Measurements from ENCODE around the gene UBE2K.
"Not testable (repeated sequence)": the region's sequence is repeated elsewhere in the genome, so short reads cannot be mapped to it uniquely, and the experiment has no call there.

Gene UBE2K, protein sequence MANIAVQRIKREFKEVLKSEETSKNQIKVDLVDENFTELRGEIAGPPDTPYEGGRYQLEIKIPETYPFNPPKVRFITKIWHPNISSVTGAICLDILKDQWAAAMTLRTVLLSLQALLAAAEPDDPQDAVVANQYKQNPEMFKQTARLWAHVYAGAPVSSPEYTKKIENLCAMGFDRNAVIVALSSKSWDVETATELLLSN

DNA sequence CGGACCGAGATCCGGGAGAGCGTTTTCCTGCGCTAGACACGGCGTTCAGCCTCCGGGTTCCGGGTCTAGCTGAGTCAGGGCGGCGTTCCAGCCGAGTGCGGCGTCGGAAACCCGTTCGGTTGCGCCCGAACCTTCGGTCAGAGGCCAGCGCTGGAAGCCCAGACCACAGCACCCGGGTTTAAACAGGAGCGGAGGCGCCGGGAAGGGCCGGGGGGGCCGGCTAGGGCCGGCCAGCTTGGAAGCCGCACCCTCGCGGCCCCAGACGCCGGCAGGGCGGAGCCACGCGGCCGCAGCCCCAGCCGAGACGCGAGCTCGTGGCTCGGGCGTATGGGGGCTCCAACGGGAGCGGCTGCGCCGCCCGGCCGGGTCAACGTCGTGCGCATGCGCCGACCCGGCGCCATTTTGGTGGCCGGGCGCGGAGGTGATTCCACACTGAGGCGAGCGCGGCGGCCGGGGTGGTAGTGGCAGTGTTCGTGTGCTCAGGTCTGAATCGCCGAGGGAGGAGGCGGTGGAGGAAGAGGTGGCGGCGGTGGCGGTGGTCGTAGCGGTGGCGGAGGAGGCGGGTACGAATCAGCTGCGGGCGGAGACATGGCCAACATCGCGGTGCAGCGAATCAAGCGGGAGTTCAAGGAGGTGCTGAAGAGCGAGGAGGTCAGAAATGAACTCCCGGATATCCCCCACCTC is at the start of gene UBE2K:
Gene UBE2K (plus strand): TSS at position 397 of the 684 bp plus-strand sequence. CDS start 192 bp downstream, at position 589.
- DNase-seq (ENCODE audit: low read depth in 2 of 2): peak; percentile 75 to 78

DNA sequence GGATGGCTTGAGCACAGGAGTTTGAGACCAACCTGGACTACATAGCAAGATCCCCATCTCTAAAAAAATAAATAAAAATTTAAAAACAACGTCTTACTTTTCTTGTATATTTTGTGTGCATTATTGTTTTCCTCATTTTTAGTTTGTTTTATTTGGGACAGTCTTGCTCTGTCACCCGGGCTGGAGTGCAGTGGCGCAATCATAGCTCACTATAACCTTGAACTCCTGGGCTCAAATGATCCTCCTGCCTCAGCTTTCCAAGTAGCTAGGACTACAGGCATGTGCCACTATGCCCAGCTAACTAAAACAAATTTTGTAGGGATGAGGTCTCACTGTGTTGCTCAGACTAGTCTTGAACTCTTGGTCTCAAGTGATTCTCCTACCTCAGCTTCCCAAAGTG is 49.7 kb upstream of the UBE2K start:
- no peak for DNase-seq (ENCODE audit: low read depth in 2 of 2)

DNA sequence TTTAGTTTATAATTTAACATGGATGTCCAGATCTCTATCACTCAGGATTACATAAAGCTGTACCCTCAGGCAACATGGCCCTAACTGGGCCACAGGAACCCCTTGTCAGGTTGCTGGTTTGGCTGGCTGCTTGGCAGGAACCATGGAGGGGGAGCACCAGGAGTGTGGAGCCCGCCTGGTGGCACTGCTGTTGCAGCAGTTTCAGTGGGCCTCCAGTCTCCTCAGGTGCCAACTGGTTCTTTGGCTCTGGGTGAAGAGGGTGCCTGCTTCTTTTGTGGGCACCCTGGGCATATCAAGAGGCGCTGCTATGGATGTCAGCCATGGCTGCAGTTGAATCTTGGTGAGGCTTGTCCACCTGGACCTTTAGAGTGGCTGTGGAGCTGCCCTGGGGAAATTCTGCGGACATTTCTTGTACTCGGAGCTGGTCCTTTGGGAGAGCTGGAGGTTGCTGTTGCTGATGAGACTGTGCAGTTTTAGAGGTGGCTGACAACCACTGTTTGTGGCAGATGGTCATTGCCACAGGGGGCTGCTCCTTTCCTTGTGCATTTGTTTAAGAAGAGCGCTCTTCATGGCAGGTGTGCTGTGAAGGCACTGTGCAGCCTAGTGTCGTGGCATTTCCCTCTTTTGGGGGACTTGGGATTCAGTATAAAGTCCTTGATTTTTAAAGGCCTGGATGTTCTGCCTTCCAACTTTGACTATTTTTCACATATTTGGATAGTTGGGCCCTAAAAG is 48.9 kb upstream of the UBE2K start:
- no peak for DNase-seq (ENCODE audit: low read depth in 2 of 2)

DNA sequence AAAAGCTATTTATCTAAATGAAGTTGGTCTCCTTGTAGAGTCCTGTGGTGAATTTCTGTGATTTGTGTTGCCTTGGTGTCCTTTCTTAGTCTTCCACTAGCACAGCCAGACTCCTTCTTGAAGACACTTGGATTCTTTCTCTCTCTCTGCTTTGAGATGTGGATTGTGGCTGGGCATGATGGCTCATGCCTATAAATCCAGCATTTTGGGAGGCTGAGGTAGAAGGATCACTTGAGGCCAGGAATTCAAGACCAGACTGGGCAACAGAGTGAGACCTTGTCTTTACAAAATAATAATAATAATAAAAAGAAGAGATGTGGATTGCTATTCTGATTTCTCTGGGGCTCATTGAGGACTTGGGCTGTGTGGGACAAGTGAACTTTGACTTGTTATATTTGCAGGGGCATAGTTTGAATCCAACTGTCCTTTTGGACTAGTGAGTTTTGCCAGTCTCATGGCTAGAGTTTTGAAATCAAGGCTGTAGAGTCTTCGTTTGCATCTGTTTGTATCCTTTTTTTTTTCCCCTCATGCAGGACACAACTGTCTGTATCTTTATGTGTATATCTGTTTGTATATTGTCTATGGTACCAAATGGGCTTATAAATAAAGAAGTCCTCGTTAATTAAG is 48.2 kb upstream of the UBE2K start:
- DNase-seq (ENCODE audit: low read depth in 2 of 2): no peak

DNA sequence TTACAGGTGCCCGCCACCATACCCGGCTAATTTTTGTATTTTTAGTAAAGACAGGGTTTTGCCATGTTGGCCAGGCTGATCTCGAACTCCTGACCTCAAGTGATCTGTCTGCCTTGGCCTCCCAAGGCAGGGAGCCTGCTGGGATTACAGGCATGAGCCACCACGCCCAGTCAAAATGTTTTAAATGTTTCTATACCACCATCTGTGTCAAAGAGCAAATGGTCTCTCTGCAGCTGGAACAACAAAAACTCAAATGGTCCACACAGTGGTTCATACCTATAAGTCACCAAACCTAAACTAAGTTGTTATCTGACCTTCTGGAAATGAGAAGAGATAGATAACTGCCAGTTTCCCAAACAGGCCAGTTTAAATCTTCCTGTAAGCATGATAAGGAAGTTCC is 46.4 kb upstream of the UBE2K start:
- DNase-seq (ENCODE audit: low read depth in 2 of 2): not testable (repeated sequence)

DNA sequence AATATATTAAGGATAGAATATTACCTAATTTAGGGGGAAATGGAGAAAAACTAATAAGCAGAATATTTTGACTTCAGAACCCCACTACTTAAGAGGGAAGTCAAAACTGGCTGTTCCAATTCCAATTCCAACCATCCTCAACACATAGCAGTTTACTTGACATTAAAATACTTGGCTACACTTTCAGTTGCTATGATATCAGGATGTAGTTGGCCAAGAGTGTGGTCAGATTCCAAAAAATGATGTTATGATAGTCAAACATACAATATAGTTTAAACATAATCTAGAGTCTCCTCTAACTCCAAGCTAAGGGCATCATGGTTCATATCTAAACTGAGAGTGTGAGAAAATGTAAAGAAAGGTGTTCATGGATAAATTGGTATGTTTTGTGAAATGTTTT is 42.7 kb upstream of the UBE2K start:
- no peak for DNase-seq (ENCODE audit: low read depth in 2 of 2)

DNA sequence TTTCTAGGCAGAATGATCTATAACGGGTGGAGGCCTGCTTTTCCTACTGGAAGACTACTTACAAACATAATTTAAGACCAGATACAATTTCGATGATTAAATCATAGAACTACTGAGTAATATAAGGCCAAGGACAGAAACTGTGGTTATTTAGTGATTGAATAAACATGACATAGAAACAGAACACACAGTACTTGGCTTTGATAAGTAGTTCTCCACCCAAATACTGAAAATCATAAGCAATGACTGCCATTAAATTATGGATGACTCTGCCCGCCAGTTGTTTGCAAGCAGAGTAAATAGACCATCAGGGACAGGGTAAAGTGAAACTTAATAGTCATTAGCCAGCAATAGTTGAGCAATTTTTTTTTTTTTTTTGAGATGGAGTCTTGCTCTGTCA is 42.1 kb upstream of the UBE2K start:
- no peak for DNase-seq (ENCODE audit: low read depth in 2 of 2)

DNA sequence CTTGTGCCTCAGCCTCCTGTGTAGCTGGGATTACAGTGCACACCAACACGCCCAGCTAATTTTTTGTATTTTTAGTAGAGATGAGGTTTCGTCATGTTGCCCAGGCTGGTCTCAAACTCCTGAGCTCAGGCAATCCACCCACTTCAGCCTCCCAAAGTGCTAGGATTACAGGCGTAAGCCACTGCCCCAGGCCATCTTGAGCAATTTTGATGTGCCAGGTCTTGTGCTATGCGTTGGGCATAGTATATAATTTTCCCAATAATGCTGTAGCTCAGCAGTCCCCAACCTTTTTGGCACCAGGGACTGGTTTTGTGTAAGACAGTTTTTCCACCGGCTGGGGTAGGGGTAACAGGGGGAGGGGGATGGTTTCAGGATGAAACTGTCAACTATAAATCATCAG is 41.3 kb upstream of the UBE2K start:
- DNase-seq (ENCODE audit: low read depth in 2 of 2): not testable (repeated sequence)

DNA sequence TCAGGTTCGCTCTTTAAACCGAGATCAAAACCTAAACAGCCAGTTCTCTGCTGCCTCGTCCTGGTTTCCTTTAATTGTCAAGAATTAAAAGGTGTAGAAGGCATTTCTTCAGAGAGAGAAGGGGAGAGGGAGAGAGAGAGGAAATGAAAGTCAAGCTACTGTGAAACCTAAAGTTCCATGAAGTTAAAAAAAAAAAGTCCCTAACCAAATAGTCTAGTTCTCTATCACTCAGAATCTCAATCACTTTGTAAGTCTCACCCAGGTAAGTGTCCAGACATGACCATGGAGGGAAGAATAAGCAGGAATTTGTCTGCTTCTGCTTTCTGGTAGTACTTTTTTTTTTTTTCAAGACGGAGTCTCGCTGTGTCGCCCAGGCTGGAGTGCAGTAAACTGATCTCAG is 40.5 kb upstream of the UBE2K start:
- DNase-seq (ENCODE audit: low read depth in 2 of 2): no peak

DNA sequence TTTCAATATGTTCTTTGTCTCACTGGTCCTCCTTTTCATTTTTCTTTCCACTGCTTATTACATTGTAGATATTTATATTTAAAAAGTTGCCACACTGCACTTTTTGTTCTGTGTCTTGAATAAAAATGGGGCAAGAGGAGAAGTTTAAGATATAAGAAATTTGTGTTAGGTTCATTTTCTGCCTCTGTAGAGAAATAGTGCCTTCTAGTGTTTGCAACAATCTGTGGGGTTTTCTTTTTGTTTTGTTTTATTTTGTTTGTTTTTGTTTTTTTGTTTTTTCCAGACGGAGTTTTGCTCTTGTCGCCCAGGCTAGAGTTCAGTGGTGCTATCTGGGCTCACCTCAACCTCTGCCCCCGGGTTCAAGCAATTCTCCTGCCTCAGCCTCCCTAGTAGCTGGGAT is 39.2 kb upstream of the UBE2K start:
- DNase-seq (ENCODE audit: low read depth in 2 of 2): no peak

DNA sequence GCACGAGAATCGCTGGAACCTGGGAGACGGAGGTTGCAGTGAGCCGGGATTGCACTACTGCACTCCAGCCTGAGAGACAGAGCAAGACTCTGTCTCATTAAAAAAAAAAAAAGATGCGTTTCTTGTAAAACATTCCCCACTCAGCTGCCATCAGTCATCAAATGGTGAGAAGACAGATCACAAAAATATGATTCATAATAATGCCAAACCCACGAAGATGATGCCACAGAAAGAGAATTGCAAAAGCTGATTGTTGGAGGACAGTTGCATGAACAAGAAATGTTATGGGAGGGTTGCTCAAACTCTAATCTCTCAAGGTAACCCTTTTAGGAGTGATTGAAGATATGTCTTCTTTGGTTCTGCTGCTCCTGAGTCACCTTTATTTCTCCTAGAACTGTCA is 37.9 kb upstream of the UBE2K start:
- no peak for DNase-seq (ENCODE audit: low read depth in 2 of 2)

DNA sequence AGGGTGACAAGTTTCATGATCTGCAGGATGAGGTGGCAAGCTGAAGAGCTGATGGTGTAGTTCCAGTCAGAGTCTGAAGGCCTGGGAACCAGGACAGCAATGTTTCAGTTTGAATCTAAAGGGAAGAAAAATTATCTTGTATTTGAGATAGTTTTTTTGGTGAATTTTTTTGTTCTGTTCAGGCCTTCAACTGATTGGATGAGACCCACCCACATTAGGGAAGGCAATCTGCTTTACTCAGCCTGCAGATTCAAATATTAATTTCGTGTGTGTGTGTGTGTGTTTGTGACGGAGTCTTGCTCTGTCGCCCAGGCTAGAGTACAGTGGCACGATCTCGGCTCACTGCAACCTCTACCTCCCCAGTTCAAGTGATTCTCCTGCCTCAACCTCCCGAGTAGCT is 37.2 kb upstream of the UBE2K start:
- DNase-seq (ENCODE audit: low read depth in 2 of 2): no peak

DNA sequence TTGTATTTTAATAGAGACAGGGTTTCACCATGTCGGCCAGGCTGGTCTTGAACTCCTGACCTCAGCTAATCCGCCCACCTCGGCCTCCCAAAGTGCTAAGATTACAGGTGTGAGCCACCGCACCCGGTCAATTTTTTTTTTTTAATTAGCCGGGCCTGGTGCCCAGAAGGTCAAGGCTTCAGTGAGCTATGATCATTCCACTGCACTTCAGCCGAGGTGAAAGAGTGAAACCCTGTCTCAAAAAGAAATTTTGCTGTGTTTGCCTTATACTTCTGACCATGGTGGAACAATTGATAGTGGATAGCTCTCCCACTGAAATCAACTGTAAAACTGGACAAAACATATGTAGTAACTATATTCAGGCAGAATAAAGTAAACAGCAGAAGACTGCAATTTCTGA is 35.3 kb upstream of the UBE2K start:
- no peak for DNase-seq (ENCODE audit: low read depth in 2 of 2)

DNA sequence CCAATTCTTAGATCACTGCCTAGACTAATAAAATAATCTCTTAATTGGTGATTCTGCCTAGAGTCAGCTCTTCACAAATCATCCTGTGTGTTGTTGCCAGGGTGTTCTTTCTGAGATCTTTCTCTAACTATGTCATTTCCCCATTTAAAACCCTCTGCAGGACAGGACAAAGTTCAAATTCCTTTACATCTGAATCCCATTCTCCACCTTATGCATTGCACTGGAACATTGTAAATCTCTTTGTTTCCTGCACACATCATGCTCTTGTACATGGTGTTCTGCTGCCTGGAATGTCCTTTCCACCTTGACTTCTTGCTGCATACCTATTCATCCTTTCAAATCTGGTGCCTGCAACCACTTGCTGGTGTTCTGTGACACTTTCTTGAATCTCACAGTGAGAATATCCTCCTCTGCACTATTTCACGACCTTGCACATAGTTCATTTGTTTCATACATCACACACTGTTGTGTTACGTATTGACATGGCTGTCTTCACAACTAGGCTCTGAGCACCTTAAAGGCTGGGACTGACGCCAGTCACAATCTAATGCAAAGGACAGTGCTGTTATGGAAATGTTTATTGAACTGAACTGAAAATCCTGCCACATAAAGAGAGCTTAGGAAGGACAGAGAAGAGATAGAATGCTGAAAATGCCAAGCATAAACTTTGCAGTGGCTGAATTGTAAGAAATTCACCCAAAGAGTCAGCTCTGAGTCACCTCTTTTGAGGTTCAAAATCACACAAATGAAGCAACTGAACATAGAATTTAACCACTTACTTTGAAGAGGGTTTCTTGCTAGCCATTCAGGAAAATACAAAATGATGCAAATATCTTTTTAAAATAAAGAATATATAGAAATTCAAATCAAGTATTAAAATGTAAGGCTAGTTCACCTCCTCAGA is 32.9 kb upstream of the UBE2K start:
- DNase-seq (ENCODE audit: low read depth in 2 of 2): no peak

DNA sequence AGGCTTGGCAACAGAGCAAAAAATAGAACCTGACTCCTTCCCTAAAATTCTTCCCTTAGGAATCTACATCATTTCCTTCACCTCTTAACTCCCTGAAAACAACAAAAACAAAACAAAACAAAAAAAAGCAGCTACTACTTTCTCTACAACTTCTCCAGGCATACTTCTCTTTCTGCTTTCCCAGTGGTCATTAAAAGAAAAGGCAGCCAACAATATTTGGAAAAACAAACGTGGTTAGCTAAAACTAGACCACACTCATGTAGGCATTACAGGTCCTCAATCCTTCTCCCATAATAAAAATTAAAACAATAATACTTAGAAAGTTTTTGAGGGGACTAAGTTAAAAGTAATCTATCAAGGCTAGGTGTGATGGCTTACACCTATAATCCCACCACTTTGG is 30.2 kb upstream of the UBE2K start:
- no peak for DNase-seq (ENCODE audit: low read depth in 2 of 2)

DNA sequence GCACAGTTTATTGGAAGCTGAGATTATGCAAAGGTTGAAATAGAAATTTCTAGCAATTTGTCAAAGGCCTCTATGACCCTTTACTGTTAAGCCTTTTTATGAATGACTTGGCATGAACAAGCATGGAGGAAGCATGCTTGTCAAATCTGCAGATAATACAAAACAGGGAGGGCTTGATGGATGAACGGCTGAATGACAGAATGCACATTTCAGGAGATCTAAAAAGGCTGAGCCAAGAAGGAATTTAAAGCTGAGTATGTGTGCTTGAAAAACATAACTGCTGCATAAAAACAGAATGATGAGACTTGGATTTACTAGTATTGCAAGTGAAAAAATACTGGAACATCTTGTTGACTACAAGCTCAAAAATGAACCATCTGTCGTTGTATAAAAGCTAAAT is 29.0 kb upstream of the UBE2K start:
- DNase-seq (ENCODE audit: low read depth in 2 of 2): no peak

DNA sequence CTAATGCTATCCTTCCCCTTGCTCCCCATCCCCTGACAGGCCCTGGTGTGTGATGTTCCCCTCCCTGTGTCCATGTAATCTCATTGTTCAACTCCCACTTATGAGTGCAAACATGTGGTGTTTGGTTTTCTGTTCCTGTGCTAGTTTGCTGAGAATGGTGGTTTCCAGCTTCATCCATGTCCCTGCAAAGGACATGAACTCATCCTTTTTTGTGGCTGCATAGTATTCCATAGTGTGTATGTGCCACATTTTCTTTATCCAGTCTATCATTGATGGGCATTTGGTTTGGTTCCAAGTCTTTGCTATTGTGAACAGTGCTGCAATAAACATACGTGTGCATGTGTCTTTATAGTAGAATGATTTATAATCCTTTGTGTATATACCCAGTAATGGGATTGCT is 27.6 kb upstream of the UBE2K start:
- DNase-seq (ENCODE audit: low read depth in 2 of 2): not testable (repeated sequence)

DNA sequence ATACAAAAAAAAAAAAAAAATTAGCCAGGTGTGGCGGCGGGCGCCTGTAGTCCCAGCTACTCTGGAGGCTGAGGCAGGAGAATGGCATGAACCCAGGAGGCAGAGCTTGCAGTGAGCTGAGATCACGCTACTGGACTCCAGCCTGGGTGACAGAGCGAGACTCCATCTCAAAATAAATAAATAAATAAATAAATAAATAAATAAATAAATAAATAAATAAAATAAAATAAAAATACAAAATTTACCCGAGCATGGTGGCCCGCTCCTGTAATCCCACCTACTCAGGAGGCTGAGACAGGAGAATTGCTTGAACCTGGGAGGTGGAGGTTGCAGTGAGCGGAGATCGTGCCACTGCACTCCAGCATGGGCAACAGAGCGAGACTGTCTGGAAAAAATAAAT is 22.3 kb upstream of the UBE2K start:
- not testable (repeated sequence) for DNase-seq (ENCODE audit: low read depth in 2 of 2)

DNA sequence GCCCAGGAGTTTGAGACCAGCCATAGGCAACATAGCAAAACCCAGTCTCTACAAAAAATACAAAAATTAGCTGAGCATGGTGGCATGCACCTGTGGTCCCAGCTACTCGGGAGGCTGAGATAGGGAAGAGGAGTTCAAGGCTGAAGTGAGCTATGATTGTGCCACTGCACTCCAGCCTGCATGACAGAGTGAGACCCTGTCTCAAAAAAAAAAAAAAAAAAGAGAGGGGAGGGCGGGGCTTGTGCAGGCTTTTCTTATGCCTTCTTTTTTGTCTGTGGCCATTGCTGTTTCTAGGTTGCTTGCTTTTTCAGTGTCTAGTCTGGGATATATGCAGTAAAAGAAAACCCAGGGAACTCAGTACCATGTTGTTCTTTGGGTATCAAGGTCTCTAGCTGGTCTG is 16.9 kb upstream of the UBE2K start:
- DNase-seq (ENCODE audit: low read depth in 2 of 2): not testable (repeated sequence)

DNA sequence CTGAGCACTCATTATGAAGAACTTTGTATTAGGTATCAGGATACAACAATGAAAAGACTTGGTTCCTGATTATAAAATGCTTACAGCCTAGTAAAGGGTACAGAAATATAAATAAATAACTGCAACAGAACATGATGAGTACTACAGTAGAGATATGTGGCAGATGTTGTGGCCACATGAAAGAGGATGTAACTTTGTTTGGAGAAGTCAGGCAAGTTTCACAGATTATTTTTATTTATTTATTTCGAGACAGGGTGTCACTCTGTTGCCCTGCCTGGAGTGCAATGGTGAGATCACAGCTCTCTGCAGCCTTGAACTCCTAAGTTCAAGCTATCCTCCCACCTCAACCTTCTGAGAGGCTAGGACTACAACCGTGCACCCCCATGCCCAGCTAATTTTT is 15.8 kb upstream of the UBE2K start:
- DNase-seq (ENCODE audit: low read depth in 2 of 2): no peak

DNA sequence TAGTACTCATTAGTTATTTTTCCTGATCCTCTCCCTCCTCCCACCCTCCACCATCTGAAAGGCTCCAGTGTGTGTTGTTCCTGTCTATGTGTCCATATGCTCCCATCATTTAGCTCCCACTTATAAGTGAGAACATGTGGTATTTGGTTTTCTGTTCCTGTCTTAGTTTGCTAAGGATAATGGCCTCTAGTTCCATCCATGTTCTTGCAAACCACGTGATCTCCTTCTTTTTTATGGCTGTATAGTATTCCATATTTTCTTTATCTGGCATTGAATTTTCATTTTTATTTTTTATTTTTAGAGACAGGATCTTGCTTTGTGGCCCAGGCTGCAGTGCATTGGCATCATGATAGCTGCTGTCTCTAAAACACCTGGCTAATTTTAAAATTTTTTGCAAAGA is 11.9 kb upstream of the UBE2K start:
- no peak for DNase-seq (ENCODE audit: low read depth in 2 of 2)

DNA sequence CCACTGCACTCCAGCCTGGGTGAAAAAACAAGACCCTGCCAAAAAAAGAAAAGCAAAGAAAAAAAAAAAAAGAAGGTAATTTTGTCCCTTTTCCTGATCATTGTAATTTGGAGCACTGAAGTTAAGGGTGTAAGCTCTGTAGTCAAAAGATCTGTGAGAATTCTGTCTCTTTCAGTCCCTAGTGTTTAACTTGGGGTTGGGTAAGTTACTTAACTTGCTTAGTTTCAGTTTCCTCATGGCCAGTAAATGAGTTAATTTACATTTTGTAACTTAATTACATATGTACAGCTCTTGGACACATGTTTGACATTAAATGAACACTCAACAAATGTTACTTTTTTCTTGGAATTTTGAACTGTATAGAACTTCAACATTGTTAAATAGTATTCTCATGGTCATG is 10.9 kb upstream of the UBE2K start:
- DNase-seq (ENCODE audit: low read depth in 2 of 2): no peak

Measured in fibroblast of skin of left quadriceps (primary cell).